Bone marrow (tissue), 2 donors: ENCODE results near the gene RECK.
"Not testable (repeated sequence)": the region's sequence is repeated elsewhere in the genome, so short reads cannot be mapped to it uniquely, and the experiment has no call there.

Experiments
- DNase-seq, 2 donors: peaks; one replicate each; lab custom pipeline; 2025; lab: John Stamatoyannopoulos, UW

Gene RECK

DNA sequence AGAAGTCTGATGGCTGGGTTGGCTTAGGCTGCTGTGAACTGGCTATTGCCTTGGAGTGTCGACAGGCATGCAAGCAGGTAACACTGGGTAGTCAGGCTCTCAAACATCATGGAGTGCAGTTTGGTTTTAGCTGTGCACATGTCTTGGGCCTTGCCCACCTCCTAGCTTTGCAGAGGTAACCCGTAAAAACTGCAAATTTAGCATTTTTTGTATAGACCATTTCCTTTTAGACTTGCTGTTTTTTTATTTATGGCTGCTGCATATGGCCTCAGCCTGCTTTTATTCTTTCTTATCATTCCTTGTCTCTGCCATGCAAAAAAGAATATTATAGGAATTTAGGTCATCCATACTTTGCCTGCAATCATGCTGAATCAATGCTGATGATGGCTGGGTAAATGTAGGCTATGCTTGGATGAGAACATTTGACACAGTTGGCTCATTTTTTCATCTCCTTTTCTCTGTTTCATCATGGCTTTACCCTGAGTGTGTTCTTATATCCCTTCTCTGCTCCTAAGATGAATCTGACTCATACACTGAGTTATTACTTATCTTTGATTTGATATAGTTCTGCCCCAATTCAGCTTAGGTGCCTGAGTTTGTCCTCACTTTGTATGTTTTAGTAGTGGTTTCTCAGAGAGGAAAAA, 27.2 kb downstream of the RECK start:
- DNase-seq = no peak

GRCh38 chr9:36064448-36065037, 27.8 kb downstream of the RECK start:
- no peak for DNase-seq

GRCh38 chr9:36074055-36074454, 37.3 kb downstream of the RECK start:
- DNase-seq = no peak

- DNase-seq = no peak
These were observed 38.3 kb downstream of the RECK start for GRCh38 chr9:36074870-36075532.

- peak in 1 of 2 donors; percentile 6 for DNase-seq
These were observed 41.3 kb downstream of the RECK start for GRCh38 chr9:36078051-36078450.

DNA sequence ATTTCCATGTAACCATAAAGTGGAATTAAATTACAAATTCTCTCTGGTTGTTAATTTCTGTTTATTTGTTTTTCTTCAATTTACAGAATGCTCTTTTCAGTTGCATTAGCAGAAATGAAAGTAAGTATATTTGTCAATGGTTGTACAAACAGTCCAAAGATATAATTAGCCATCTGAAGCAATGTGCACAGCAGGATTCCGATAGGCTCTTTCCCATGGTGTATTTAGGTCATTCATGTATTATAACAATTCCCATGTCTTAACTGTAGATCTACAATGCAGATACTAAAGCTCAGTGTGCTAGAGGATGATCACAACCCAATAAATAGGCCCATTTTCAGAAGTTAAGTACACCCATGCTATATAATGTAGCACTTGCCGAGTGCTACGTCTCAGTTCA, 43.8 kb downstream of the RECK start:
- no peak for DNase-seq

DNA sequence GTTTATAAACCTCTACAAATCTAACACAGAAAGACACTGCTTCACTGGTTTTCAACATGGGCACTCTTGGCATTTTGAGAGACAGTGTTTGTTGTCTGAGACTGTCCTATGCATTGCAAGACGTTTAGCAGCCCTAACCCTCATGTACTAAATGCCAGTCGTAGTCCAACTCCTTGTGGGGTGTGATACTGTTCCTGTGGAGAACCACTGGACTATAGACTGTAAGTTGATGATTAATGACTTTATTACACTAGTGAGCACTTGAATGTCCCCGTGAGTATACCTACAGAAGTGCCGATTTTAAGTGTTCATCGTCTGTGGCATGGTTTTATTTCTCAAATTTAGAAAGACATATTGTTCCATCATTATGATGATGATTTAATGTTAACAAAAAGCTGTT, 46.2 kb downstream of the RECK start:
- DNase-seq = no peak

DNA sequence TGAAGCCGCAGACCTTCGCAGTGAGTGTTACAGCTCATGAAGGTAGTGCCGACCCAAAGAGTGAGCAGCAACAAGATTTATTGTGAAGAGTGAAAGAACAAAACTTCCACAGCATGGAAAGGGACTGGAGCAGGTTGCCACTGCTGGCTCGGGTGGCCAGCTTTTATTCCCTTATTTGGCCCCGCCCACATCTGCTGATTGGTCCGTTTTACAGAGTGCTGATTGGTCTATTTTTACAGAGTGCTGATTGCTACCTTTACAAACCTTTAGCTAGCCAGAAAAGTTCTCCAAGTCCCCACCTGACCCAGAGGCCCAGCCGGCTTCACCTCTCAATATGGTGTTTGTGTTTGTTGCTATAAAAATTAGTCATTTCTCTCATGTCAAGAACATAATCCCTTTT, 49.7 kb downstream of the RECK start:
- no peak for DNase-seq

- not testable (repeated sequence) for DNase-seq
These were observed 50.3 kb downstream of the RECK start for GRCh38 chr9:36087054-36087453.

GRCh38 chr9:36088020-36088419, 51.3 kb downstream of the RECK start:
- no peak for DNase-seq

GRCh38 chr9:36091026-36091953, 54.6 kb downstream of the RECK start:
- peak in 1 of 2 donors; percentile 13 for DNase-seq

DNA sequence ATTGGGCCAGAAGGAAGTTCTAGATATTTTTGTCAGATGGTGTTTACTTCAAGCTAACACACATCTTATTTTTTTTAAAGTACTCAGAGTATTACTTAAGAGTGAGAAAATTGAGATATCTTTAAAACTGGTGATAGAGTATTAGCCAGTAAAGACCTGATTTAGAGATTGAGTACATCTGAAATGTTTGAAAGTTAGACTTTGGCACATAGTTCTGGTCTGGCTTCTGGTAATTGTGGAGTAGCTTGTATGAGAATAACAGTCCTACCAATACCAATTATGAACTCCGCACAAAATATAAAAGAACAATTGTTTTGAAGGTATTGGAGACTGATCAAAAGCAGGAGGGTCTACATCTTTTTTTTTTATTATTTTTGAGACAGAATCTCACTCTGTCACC, 55.3 kb downstream of the RECK start:
- DNase-seq = no peak

GRCh38 chr9:36092509-36093215, 55.9 kb downstream of the RECK start:
- DNase-seq = peak in 1 of 2 donors; percentile 69

DNA sequence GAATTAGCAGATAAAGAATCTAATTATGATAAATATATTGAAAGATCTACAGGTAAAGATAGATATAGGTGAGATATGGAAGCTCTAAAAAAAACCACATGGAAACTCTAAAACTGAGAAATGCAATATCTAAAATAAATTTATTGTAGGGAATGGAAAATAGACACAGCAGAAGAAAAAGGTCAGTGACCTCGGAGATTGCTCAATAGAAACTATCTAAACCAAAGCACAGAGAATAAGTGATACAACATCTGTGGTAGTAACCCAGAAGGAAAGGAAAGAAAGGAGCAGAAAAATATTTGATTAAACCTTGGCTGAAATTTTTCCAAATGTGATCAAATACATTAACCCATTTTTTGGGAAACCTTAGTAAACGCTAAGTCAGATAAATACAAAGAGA, 56.7 kb downstream of the RECK start:
- no peak for DNase-seq

DNA sequence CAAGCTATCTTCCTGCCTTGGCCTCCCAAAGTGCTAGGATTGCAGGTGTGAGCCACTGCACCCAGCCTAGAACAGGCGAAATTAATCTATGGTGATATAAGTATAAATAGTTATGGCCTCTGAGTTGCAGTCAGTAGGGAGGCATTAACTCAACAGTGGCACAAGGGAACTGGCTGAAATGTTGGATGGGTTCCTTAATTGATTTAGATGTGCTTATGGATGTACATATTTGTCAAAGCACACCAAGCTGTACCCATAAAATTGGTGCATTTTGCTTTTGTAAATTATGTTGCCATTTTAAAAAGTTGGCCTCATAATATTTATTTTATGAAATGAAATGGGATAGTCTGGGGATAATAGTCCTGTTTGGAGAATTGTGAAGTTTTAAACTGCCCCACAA, 63.0 kb downstream of the RECK start:
- no peak for DNase-seq

- no peak for DNase-seq
These were observed 63.8 kb downstream of the RECK start for GRCh38 chr9:36100532-36100931.

DNA sequence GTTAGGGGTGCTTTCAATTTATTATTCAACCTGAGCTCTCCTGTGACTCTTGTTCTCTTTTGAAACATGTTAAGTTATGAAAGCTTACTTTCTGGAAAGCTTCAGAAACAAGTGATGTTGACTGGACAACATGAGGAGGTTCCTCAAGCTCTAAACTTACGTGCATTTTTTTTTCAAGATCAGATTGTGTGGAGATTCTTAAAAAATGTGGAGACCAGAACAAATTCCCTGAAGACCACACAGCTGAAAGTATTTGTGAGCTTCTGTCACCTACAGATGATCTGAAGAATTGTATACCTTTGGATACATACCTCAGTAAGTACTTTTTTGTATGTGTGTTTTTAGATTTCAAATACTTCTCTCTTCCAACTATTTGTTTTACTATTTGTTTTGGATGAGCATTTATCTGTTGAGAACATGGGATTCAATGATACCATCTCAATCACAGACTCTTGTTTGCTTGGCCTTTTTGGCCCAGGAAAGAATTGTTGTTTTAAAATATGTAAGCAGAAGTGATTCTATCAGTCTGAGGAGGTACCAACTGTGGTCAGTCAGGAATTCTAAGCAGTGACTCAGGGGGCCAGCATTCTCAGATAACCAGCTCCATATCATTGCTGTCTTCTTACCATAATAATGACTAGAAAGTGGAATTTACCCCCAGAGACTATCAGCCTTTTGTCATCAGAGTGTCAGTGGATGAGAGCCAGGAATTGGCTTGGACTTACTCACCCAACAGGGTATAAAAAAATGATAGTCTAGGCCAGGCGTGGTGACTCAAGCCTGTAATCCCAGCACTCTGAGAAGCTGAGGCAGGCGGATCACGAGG, 65.4 kb downstream of the RECK start:
- DNase-seq = no peak

GRCh38 chr9:36102742-36103495, 66.2 kb downstream of the RECK start:
- peak; percentile 37 to 84 for DNase-seq

DNA sequence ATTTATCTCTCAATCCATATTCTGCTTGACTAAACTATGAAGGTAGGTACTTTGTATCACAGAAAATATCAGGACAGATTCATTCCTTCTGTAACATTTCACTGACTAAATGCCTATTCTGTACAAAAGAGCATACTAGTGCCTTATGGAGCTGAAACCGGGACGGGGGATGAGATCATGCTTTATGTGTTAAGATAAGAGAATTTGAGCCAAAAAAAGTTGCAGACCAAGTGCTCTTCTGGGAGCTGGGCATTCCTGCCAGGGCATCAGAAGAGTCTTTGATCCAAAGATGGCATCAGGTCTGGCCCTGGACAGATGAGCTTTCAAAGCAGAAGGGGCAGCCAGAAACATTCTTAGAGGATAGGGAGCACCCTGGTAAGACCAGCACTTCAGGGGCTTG, 72.4 kb downstream of the RECK start:
- no peak for DNase-seq

- no peak for DNase-seq
These were observed 73.7 kb downstream of the RECK start for GRCh38 chr9:36110434-36110833.
